Heart left ventricle (tissue), 16 donors: Measurements from ENCODE around the gene LYRM1. TPM values are rescaled to one million over a fixed set of nuclear protein-coding genes. Genes with fewer than 3 reads are reported as not detected.

Source experiments
- ATAC-seq, 4 donors: fragments of 200-7000 bp; cut with Tn5 transposase; one replicate each; pipeline ENCODE4 v1.9.1; 2020 to 2022; ENCODE audit warnings: moderate library complexity in 4 of 4, mild to moderate bottlenecking in 3 of 4, moderate number of reproducible peaks in 1 of 4
- DNase-seq, 5 donors: peaks; one replicate each; pipeline ENCODE4 v3.0.0-alpha.2; 2020
- H3K27ac ChIP-seq, 12 donors: fragments of 200-600 bp; sonication (generic) in 4 of 12; one replicate each; pipeline versions ENCODE4 v1.5.0 to v1.8.0; 2016 to 2022; ENCODE audit warnings: mild to moderate bottlenecking in 2 of 12
- H3K27me3 ChIP-seq, 9 donors: fragments of 200-600 bp; sonication (generic) in 2 of 9; one replicate each; pipeline versions ENCODE4 v1.5.1 to v1.8.0; 2016 to 2022; ENCODE audit warnings: mild to moderate bottlenecking in 3 of 9
- H3K36me3 ChIP-seq, 9 donors: fragments of 200-600 bp; sonication (generic) in 2 of 9; one replicate each; pipeline versions ENCODE4 v1.5.0 to v1.8.0; 2018 to 2022; ENCODE audit warnings: mild to moderate bottlenecking in 2 of 9
- H3K4me1 ChIP-seq, 12 donors: fragments of 200-600 bp; sonication (generic) in 4 of 12; one replicate each; pipeline versions ENCODE4 v1.5.0 to v1.8.0; 2016 to 2022; ENCODE audit warnings: mild to moderate bottlenecking in 3 of 12
- H3K4me3 ChIP-seq, 12 donors: fragments of 200-600 bp; sonication (generic) in 4 of 12; one replicate each; pipeline versions ENCODE4 v1.5.0 to v1.8.0; 2017 to 2022; ENCODE audit warnings: mild to moderate bottlenecking in 9 of 12, moderate library complexity in 4 of 12
- H3K9me3 ChIP-seq, 12 donors: fragments of 200-600 bp; sonication (generic) in 4 of 12; one replicate each; pipeline versions ENCODE4 v1.5.0 to v1.8.0; 2016 to 2022; ENCODE audit warnings: mild to moderate bottlenecking in 1 of 12
- POLR2A ChIP-seq, 2 donors: fragments of 450-650 bp; IDR thresholded peaks; one replicate each; pipeline ENCODE4 v1.6.1; 2017; ENCODE audit warnings: antibody characterized with exemption in 2 of 2, mild to moderate bottlenecking in 2 of 2, moderate library complexity in 2 of 2
- WGBS, 4 donors: extraction: QIAGEN DNeasy Blood & Tissue Kit in 2 of 4; methylation state at CpG; one replicate each; pipeline versions ENCODE4 v1.1.5 to v1.1.7; 2013 to 2018; 5-methylcytosine and 5-hydroxymethylcytosine counted together
- intact Hi-C, 10 donors: fragments of 100-400 bp; cut with DNase I; formaldehyde crosslinking; loops; one replicate each; pipeline versions ENCODE4 v1.11.1 to v1.14.2; 2022
- polyA plus RNA-seq, 2 donors: library from polyadenylated mRNA; stranded (reverse); fragments of 200-250 nt; gene quantifications; one replicate each; pipeline ENCODE4 v1.2.3, GENCODE V29; 2013
- total RNA-seq, 9 donors: library from RNA; depleted of rRNA in 2 of 9; stranded (reverse); fragments of >200 nt in 2 of 9; fragmentation: NEBNext Ultra II Directional in 3 of 9; extraction: Animal tissue kit (Norgen Biotek cat#: 25700) in 3 of 9; gene quantifications; one replicate each; pipeline versions ENCODE4 v1.1.0 to v1.2.4, GENCODE V29; 2016 to 2023
- TF ChIP-seq, protein P1 (sequence below), 12 donors: fragments of 200-600 bp; sonication (generic) in 4 of 12; IDR thresholded peaks; one replicate each; pipeline versions ENCODE4 v1.5.0 to v1.8.0; 2018 to 2022; ENCODE audit warnings: antibody characterized with exemption in 12 of 12, mild to moderate bottlenecking in 5 of 12
- donor health status: ischemic (EF 13 %, LVEDD 7.1; RV severe dilation, severe dysfunction).
- donor health status: healthy with polysubstance abuse.
- donor health status: DM: no; HTN: yes; CAD: no.
- donor health status: DM: no; HTN: no; CAD: no.
- donor health status: ischemic (EF 25% LVEDD 6.9; RV normal size, moderate dysfunction).
- donor health status: ischemic (EF 25% LVEDD 5.7; RV mildly dilated, moderate dysfunction).
- donor health status: healthy.
- donor health status: DM: yes; HTN: yes; CAD: no.
- donor health status: ischemic (EF 35%, LVEDD 5.7; RV mildly dilated, moderate dysfunction).
- donor health status: nonischemic (EF 11% LVEDD 7.7; RV severe dilation, severe dysfunction).
- donor health status: DM: yes; HTN: yes; CAD: no.
- donor health status: PGD.
- donor health status: ischemic (EF 29% LVEDD 5.4; RV normal size, mild dysfunction).
- donor health status: nonischemic (EF 23%, LVEDD 6.1; RV moderate dilation, normal function).

Gene LYRM1
- total and polyA plus RNA-seq, 11 donors: 40.2 to 124 (median 55.9) TPM

DNA sequence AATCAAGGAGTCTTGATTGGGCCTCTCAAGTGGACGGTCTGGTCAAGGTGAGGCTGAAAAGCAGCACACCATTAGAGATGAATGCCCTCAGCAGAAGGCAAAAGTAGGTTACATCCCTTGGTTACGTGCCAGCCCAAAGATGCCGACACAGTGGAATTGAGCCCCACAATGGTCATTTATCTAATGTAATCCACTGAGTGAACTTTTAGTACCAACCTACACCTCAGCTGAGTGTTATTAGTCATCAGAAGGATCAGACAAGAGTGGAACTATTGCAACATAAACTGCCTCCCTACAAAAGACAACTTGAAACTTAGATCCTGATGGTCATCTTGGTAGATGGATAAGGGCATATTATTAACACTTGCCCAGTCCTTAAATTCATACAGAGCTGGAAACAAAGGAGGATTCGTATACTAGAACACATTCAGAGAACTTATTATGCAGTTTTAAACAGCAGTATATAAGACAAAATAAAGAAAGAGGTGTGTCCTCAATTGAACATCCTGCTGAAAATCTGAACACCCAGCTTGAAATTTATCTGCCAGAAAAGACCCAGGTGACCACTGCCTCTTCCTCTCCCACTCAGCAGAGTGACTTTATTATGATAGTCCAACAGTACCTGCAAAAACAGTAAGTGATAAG is 3.2 kb upstream of the LYRM1 start:
- DNase-seq (no peak), ATAC-seq (no peak)
- Histone ChIP-seq H3K4me1 (peaks cover 9 to 48% (median 31%) of the 10 kb centered on the region in 12 donors), H3K9me3 (no peaks in the 10 kb centered on the region), H3K27ac (peak overlapping the region in 2 of 12 donors; percentile 98 to 99), H3K36me3 (peaks cover 0 to 50% (median 28%) of the 10 kb centered on the region in 9 donors), H3K4me3 (peak overlapping the region in 1 of 12 donors; percentile 80), H3K27me3 (no peaks in the 10 kb centered on the region)
- intact Hi-C loops: no loop called here
- TF ChIP-seq POLR2A (IDR thresholded peaks at IDR 0.05): no peak
- TF ChIP-seq, protein P1, sequence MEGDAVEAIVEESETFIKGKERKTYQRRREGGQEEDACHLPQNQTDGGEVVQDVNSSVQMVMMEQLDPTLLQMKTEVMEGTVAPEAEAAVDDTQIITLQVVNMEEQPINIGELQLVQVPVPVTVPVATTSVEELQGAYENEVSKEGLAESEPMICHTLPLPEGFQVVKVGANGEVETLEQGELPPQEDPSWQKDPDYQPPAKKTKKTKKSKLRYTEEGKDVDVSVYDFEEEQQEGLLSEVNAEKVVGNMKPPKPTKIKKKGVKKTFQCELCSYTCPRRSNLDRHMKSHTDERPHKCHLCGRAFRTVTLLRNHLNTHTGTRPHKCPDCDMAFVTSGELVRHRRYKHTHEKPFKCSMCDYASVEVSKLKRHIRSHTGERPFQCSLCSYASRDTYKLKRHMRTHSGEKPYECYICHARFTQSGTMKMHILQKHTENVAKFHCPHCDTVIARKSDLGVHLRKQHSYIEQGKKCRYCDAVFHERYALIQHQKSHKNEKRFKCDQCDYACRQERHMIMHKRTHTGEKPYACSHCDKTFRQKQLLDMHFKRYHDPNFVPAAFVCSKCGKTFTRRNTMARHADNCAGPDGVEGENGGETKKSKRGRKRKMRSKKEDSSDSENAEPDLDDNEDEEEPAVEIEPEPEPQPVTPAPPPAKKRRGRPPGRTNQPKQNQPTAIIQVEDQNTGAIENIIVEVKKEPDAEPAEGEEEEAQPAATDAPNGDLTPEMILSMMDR (IDR thresholded peaks at IDR 0.05): no peak
- 72 to 80% (median 76%) methylated on average over 4 of the region's 4 CpGs for WGBS, 4 donors

DNA sequence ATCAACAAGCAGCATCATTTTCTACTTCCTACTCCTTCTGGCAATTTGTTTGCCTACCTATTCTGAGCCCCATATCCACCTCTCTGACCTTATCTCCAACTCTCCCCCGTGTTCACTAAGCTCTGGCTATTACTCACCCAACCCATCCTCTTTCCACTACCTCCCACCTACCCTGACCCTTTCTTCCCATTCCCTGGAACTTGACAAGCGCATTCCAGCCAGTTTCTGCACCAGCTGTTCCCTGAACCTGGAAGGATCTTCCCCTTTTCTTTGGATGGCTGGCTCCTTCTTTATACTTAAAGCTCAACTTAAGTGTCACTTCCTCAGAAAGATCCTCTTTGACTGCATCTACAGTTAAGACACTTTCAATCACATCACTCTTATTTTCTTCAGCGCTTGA is 2.6 kb upstream of the LYRM1 start:
- 65 to 71% (median 70%) methylated on average over 3 of the region's 3 CpGs for WGBS, 4 donors
- Histone ChIP-seq H3K27ac (peak overlapping the region in 4 of 12 donors; percentile 96 to 99 (median 98)), H3K9me3 (no peaks in the 10 kb centered on the region), H3K4me3 (peak overlapping the region in 3 of 12 donors; percentile 80 to 85 (median 85)), H3K4me1 (peaks cover 9 to 54% (median 32%) of the 10 kb centered on the region in 12 donors), H3K27me3 (no peaks in the 10 kb centered on the region), H3K36me3 (peaks cover 0 to 49% (median 30%) of the 10 kb centered on the region in 9 donors)
- DNase-seq (no peak), ATAC-seq (no peak)
- TF ChIP-seq, protein P1 (IDR thresholded peaks at IDR 0.05): no peak
- no peak for TF ChIP-seq POLR2A (IDR thresholded peaks at IDR 0.05)
- intact Hi-C loops: no loop called here

DNA sequence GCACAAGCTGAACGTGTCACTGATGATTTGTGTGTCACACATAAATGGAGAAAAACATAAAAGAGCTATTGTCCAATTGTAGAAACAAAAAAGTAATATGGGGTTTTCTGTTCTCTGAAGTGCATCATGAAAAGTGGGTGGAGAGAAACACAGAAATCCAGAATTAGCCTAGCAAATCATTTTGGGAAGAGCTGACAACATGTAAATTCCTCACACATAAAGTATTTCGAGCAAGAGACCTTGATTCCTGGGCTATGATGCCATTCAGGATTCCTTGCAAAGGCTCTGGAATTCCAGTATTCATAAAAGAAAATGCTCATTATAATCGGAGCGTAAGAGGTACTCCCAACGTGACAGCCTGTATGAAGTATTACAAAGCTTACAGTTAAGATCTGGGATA is 1.5 kb upstream of the LYRM1 start:
- H3K9me3 ChIP-seq: no peaks in the 10 kb centered on the region
- TF ChIP-seq, protein P1 (IDR thresholded peaks at IDR 0.05): no peak
- no peak for TF ChIP-seq POLR2A (IDR thresholded peaks at IDR 0.05)
- intact Hi-C loops: no loop called here
- WGBS, 4 donors: 7 to 10% (median 10%) methylated on average over 5 of the region's 5 CpGs
- H3K27me3 ChIP-seq: no peaks in the 10 kb centered on the region
- no peak for DNase-seq
- peaks cover 0 to 38% (median 21%) of the 10 kb centered on the region in 9 donors for H3K36me3 ChIP-seq
- H3K4me3 ChIP-seq: peak overlapping the region; percentile 68 to 93 (median 80)
- H3K27ac ChIP-seq: peak overlapping the region; percentile 56 to 99 (median 97)
- peaks cover 9 to 60% (median 43%) of the 10 kb centered on the region in 12 donors for H3K4me1 ChIP-seq
- no peak for ATAC-seq

DNA sequence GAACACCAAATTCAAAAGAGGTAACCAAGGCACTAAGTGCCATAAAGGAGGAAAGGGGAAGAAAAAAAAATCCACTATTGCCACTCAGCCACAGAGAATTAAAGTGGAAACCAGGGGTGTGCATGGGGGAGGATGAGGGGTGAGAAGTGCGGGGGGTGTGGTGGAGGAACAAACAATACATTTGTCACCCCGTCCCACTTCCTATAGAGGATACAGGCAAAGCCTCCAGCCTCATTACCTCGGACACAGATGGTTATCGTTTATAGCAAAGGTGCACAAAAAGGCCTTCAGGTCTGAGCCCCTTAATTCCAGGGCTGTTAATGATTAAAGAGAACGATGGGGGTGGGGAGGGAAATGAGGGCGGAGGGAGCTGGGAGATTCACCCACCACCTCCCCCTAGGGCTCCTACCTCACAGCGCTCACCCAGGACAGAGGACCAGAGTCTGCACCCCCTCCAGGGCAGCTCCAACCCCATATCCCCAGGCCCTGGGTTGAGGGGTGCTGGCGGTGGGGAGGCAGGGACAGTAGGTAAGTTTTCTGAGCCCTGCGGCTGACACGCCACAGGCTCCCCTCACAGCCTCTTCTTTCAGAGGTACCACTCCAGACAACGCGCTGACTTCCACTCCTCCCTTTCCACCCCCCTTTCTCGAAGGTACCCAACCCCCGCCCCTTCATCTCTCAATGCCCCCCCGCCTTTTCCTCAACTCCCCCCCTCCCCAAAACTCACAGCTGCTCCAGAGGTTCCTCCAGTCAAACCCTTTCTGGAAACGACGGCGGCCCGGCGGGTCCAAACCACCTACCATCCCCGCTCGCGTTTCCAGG is 883 bp upstream of the LYRM1 start:
- ATAC-seq (peak in 1 of 4 donors; percentile 0), DNase-seq (peak in 1 of 5 donors; percentile 50)
- 0% methylated on average over 20 to 23 of the region's 23 CpGs for WGBS, 4 donors
- TF ChIP-seq, protein P1 (IDR thresholded peaks at IDR 0.05): no peak
- TF ChIP-seq POLR2A (IDR thresholded peaks at IDR 0.05): no peak
- Histone ChIP-seq H3K4me1 (peaks cover 13 to 64% (median 47%) of the 10 kb centered on the region in 12 donors), H3K36me3 (peaks cover 0 to 32% (median 16%) of the 10 kb centered on the region in 9 donors), H3K9me3 (no peaks in the 10 kb centered on the region), H3K27me3 (no peaks in the 10 kb centered on the region), H3K27ac (peak overlapping the region; percentile 56 to 99 (median 97)), H3K4me3 (peak overlapping the region; percentile 68 to 93 (median 80))
- intact Hi-C loops: loop anchor here in 9 of 10 donors (1.0 to 5.0 kb wide), 6 partner anchors 32 to 403 kb away; partner anchors contain the start of genes ERI2 (in 1 of the 9) and REXO5 (in 1 of the 9)
